ENCODE data around the gene TM4SF4. TPM values are rescaled to one million over a fixed set of nuclear protein-coding genes. Genes with fewer than 3 reads are reported as not detected.

The TM4SF4 gene
- total RNA-seq, 1 donor from 2014 or later: not detected

- H3K4me2 ChIP-seq (ENCODE audit: low read length): peak overlapping the region; percentile 62
- FAIRE-seq: no peak
- H3K4me3 ChIP-seq (ENCODE audit: insufficient read depth, low read depth, low read length): no peak overlapping the region
- H3K9me3 Mint-ChIP-seq (ENCODE audit: unreplicated experiment): no peaks in the 10 kb centered on the region
- H2AFZ ChIP-seq (ENCODE audit: low read depth, low read length): peak overlapping the region; percentile 3
- peak; percentile 68 for DNase-seq (ENCODE audit: low read depth)
- no peak overlapping the region for H3K4me3 Mint-ChIP-seq (ENCODE audit: unreplicated experiment)
- H3K4me1 ChIP-seq (ENCODE audit: insufficient read depth, low read length): peaks cover 25% of the 10 kb centered on the region
- H3K9me3 ChIP-seq (ENCODE audit: insufficient read depth, low read depth, low read length): no peaks in the 10 kb centered on the region
- H3K36me3 Mint-ChIP-seq (ENCODE audit: low read depth, unreplicated experiment): no peaks in the 10 kb centered on the region
- H3K9ac ChIP-seq (ENCODE audit: low read length): peak overlapping the region; percentile 3
- H3K27ac ChIP-seq (ENCODE audit: low read depth, low read length): peak overlapping the region; percentile 49
- no peaks in the 10 kb centered on the region for H4K20me1 ChIP-seq (ENCODE audit: insufficient read depth, low read length)
- H3K36me3 ChIP-seq (ENCODE audit: insufficient read depth, low read length): no peaks in the 10 kb centered on the region
- TF ChIP-seq CTCF (IDR thresholded peaks at IDR 0.05; ENCODE audit: insufficient read depth, low read depth, low read length): no peak
- no peak for TF ChIP-seq EZH2 (IDR thresholded peaks at IDR 0.05; ENCODE audit: insufficient read depth, low read length)
- peaks cover 37% of the 10 kb centered on the region for H3K4me1 Mint-ChIP-seq (ENCODE audit: low read depth, unreplicated experiment)
- no peaks in the 10 kb centered on the region for H3K27me3 Mint-ChIP-seq (ENCODE audit: low read depth, unreplicated experiment)
- peak overlapping the region; percentile 56 for H3K27ac Mint-ChIP-seq (ENCODE audit: unreplicated experiment)
- H3K79me2 ChIP-seq (ENCODE audit: insufficient read depth, low read length): no peaks in the 10 kb centered on the region
- no peaks in the 10 kb centered on the region for H3K27me3 ChIP-seq (ENCODE audit: insufficient read depth, low read length)
These were observed 2.3 kb upstream of the TM4SF4 start for GRCh38 chr3:149472030-149472797.

GRCh38 chr3:149473357-149474249, 894 bp upstream of the TM4SF4 start:
- peak; percentile 70 for FAIRE-seq

More at GRCh38 chr3:149473357-149474249, 894 bp upstream of the TM4SF4 start:
- Histone ChIP-seq H3K4me1 (ENCODE audit: insufficient read depth, low read length) (peaks cover 25% of the 10 kb centered on the region), H3K9me3 (ENCODE audit: insufficient read depth, low read depth, low read length) (no peaks in the 10 kb centered on the region), H3K4me2 (ENCODE audit: low read length) (peak overlapping the region; percentile 3), H3K4me3 (ENCODE audit: insufficient read depth, low read depth, low read length) (no peak overlapping the region), H3K27ac (ENCODE audit: low read depth, low read length) (peak overlapping the region; percentile 71), H3K27me3 (ENCODE audit: insufficient read depth, low read length) (no peaks in the 10 kb centered on the region), H3K9ac (ENCODE audit: low read length) (no peak overlapping the region), H3K79me2 (ENCODE audit: insufficient read depth, low read length) (no peaks in the 10 kb centered on the region), H2AFZ (ENCODE audit: low read depth, low read length) (no peak overlapping the region), H3K36me3 (ENCODE audit: insufficient read depth, low read length) (no peaks in the 10 kb centered on the region), H4K20me1 (ENCODE audit: insufficient read depth, low read length) (no peaks in the 10 kb centered on the region)
- peaks cover 34% of the 10 kb centered on the region for H3K4me1 Mint-ChIP-seq (ENCODE audit: low read depth, unreplicated experiment)
- H3K27ac Mint-ChIP-seq (ENCODE audit: unreplicated experiment): peak overlapping the region; percentile 42
- no peaks in the 10 kb centered on the region for H3K9me3 Mint-ChIP-seq (ENCODE audit: unreplicated experiment)
- H3K36me3 Mint-ChIP-seq (ENCODE audit: low read depth, unreplicated experiment): no peaks in the 10 kb centered on the region
- no peaks in the 10 kb centered on the region for H3K27me3 Mint-ChIP-seq (ENCODE audit: low read depth, unreplicated experiment)
- peak; percentile 81 for DNase-seq (ENCODE audit: low read depth)
- no peak for TF ChIP-seq CTCF (IDR thresholded peaks at IDR 0.05; ENCODE audit: insufficient read depth, low read depth, low read length)
- no peak for TF ChIP-seq EZH2 (IDR thresholded peaks at IDR 0.05; ENCODE audit: insufficient read depth, low read length)
- no peak overlapping the region for H3K4me3 Mint-ChIP-seq (ENCODE audit: unreplicated experiment)

Measured in astrocyte (in vitro differentiated cells and primary cell).